Measurements from ENCODE around the gene EIF6.

EIF6 gene

GRCh38 chr20:35295058-35295457 is 10.5 kb upstream of the EIF6 start:
- DNase-seq (ENCODE audit: low read depth in 2 of 2), result no peak

- no peak for DNase-seq (ENCODE audit: low read depth in 2 of 2)
Measured at GRCh38 chr20:35294293-35294685, 9.7 kb upstream of the EIF6 start.

DNA sequence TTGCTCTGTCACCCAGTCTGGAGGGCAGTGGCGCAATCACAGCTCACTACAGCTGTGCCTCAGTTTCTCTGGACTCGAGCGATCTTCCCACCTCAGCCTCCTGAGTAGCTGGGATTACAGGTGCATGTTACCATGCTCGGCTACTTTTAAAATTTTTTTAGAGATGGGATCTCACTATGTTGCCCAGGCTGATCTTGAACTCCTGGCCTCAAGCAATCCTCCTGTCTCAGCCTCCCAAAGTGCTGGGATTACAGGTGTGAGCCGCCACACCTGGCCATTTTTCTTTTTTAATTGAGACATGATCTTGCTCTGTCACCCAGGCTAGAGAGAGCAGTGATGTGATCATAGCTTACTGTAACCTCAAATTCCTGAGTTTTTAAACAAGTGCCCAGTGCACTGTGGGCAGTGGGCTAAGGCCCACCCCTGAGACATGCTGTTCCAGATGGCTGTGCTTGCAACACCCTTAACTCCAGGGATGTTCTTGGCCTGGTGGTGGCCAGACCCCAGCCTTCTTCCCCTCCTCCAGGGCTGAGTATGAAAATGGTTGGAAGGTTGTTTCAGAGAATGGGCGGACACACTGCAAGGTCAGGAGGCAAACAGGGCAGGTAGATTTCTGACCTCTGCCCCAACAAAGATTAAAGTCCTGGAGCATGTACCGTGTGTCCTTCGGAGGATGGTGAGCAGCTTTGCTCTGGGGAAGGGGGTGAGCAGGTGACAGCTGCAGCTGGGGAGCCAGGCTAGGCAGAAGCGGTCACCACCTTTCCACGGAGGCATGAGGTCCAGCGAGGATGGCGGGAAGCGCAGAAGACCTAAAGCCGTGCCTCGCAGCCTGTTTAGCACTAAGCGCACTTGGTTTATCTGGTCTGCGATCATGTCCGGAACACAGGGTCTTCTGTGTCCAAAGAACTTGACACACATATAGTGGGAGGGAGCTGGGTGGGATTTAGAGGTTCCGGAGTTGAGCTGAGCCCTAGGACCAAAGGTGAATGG is 9.0 kb upstream of the EIF6 start:
- no peak for DNase-seq (ENCODE audit: low read depth in 2 of 2)

- DNase-seq (ENCODE audit: low read depth in 2 of 2), result no peak
Measured at GRCh38 chr20:35292504-35293285, 8.1 kb upstream of the EIF6 start.

DNA sequence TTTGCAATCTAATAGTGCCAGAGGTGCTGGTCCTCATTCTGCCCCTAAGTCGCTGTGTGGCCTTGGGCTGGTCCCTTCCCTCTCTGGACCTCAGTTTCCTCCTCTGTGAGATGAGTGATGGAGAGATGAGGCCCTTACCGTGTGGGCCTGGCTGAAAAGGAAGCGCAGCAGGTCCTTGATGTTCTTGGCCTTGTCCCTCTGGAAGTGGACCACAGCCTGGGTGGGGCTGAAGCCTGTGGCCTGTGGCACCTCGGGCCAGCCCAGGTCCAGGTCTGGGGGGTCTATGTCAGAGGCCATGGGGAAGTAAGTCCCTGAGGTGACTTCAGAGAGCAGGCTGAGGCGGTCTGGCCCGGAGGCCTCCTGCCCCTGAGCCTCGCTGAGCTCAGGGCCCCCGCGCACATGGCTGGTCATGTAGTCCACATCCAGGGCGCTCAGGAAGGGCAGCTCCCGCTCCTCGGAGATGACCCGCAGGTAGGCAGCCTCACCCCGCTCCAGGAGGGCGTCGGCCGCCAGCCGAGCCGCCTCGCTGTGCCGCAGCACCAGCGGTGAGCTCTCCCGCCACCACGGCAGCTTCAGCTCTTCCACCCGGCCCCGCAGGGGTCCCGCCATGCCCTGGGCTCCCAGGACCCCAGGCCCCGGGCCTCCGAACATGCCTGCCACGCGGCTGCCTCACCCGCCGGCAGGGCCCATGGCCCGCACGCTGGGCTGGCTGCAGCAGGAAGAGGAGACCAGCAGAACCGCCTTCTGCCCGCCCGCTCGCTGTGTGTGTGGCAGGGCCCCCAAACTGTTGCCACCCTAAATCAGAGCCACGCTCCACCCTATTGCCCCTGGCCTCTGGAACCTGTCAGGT is 7.3 kb upstream of the EIF6 start, which contains the start of gene FAM83C:
TSS of gene FAM83C (minus strand) at position 772 of the 850 bp plus-strand sequence. CDS start at position 651, 121 bp downstream.
- DNase-seq (ENCODE audit: low read depth in 2 of 2), result no peak

DNA sequence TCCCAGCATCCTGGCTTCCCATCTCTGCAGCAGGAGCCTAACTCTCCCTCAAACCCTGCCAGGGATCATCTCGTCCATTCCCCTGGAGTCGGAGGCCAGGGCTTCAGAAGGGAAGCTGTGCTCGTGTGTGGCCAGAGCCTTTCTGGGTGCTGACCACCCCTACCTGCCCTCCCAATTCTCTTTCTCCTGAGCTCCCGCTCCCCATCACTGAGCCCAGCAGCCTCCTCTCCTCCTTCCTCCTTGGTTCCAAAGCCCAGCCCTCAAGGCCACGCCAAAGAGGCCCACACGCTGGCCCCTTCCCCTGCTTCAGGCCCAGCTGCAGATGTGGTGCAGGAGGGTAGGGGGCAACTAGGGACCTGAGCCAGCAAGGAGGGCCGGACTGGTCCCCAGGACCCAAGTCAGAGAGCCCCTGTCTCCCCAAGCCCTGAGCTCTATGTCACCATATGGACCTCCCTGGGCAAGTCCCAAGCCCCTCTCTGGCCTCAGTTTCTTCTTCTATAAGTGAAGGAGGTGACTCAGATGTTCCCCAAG is 6.4 kb upstream of the EIF6 start:
- no peak for DNase-seq (ENCODE audit: low read depth in 2 of 2)

- no peak for DNase-seq (ENCODE audit: low read depth in 2 of 2)
Measured at GRCh38 chr20:35290186-35290886, 5.8 kb upstream of the EIF6 start.

GRCh38 chr20:35288325-35289060 is 3.9 kb upstream of the EIF6 start:
- DNase-seq (ENCODE audit: low read depth in 2 of 2), result no peak

GRCh38 chr20:35287509-35288324 is 3.1 kb upstream of the EIF6 start:
- DNase-seq (ENCODE audit: low read depth in 2 of 2), result no peak

DNA sequence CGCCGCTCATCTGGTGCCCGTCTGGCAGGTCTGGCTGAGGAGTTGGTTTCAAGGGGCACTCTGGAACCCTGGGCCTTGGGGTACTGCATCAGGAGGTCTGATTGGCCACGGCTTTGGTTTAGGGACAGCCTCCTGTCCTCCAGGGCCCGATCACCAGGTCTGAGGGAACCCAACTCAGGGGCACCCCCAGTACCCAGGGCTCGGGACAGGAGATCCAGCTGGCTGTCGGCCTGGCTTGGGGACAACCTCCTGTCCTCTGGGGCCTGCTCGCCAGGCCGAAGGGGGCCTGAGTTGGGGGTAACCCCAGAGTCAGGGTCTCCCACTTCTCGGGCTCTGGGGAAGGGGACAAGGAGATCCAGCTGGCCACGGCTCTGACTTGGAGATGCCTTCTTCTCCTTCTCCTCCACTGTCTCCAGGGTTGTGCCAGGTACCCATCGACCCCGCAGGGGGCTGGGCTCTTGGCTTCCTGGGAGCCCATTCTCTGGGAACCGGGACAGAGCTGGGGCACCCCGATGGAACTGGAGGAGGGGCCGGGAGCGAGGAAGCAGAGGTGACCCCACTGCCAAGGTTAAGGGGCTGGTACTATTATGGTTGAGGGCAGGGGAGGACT is 2.4 kb upstream of the EIF6 start:
- no peak for DNase-seq (ENCODE audit: low read depth in 2 of 2)

GRCh38 chr20:35286077-35286898 is 1.7 kb upstream of the EIF6 start:
- DNase-seq (ENCODE audit: low read depth in 2 of 2), result no peak

GRCh38 chr20:35285806-35286076 is 1.2 kb upstream of the EIF6 start:
- no peak for DNase-seq (ENCODE audit: low read depth in 2 of 2)

GRCh38 chr20:35284992-35285805 is 627 bp upstream of the EIF6 start:
- no peak for DNase-seq (ENCODE audit: low read depth in 2 of 2)

DNA sequence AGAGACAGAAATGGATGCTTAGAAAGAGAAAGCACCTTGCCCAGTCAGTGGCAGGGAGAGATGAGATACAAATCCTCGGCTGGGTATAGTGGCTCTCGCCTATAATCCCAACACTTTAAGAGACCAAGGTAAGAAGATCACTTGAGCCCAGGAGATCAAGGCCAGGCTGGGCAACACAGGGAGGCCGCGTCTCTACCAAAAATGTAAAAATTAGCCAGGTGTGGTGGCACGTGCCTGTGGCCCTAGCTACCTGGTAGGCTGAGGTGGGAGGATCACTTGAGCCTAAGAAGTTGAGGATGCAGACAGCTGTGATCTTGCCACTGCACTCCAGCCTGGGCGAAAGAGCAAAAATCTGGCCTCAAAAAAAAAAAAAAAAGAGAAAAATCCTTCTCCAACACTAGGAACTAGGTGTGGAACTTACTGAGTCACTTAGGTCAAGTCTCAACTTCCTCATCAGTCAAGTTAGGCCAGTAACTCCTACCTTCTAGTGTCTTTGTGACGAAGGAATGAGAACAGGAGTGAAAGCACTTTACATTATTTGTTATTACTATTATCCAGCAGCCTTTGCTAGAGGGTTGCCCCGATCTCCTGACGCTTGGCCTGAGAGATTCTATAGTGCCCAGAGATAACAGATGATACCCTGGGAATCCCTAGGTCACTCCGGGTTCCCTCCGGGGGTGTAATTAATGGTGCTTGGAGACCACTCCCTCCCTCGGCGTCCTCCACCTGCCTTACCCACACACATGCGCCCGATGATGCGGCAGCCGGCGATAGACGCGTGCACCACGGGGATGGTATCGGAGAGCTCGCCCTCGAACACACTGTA is 918 bp downstream of the EIF6 start:
- DNase-seq (ENCODE audit: low read depth in 2 of 2), result no peak

GRCh38 chr20:35281506-35282101 is 3.0 kb downstream of the EIF6 start:
- DNase-seq (ENCODE audit: low read depth in 2 of 2), result no peak

- no peak for DNase-seq (ENCODE audit: low read depth in 2 of 2)
Measured at GRCh38 chr20:35280523-35280922, 4.0 kb downstream of the EIF6 start.
